ENCODE data around the gene PFKFB2. TPM values are rescaled to one million over a fixed set of nuclear protein-coding genes. Genes with fewer than 3 reads are reported as not detected.

PFKFB2 gene
- total and polyA plus RNA-seq, 2 donors (not counting 1 experiment from before 2014, with no cell fraction given): 6.5 to 18.2 TPM

DNA sequence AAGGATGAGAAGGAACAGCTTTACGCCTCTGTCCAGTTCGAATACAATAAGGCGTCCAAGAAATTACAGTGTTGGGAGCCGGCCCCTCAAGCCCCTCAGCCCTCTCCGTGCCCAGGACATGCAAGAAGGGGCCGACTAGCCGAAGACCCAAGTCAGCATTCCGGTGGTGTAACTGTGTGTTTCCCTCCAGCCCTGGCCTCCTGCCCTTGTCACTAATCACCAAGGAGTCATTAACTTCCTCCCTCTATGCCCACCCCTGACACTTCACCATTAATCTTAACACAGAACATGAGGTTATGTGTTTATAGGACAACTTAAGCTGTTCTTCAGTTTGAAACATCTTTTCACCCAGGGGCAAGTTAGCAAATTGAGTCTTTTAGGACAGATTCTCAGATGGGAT is 19.2 kb downstream of the PFKFB2 start:
- Mint-ChIP-seq H3K9me3 (ENCODE audit: insufficient read depth) (no peaks in the 10 kb centered on the region), H3K4me1 (peaks cover 22% of the 10 kb centered on the region), H3K4me3 (no peak overlapping the region), H3K27me3 (no peaks in the 10 kb centered on the region), H3K27ac (no peak overlapping the region)
- H3K9ac ChIP-seq (ENCODE audit: low read length): no peak overlapping the region
- no peak for TF ChIP-seq EZH2 (IDR thresholded peaks at IDR 0.05; ENCODE audit: borderline replicate concordance, insufficient read depth, low read depth, low read length, poor library complexity, severe bottlenecking)
- TF ChIP-seq, protein P1, sequence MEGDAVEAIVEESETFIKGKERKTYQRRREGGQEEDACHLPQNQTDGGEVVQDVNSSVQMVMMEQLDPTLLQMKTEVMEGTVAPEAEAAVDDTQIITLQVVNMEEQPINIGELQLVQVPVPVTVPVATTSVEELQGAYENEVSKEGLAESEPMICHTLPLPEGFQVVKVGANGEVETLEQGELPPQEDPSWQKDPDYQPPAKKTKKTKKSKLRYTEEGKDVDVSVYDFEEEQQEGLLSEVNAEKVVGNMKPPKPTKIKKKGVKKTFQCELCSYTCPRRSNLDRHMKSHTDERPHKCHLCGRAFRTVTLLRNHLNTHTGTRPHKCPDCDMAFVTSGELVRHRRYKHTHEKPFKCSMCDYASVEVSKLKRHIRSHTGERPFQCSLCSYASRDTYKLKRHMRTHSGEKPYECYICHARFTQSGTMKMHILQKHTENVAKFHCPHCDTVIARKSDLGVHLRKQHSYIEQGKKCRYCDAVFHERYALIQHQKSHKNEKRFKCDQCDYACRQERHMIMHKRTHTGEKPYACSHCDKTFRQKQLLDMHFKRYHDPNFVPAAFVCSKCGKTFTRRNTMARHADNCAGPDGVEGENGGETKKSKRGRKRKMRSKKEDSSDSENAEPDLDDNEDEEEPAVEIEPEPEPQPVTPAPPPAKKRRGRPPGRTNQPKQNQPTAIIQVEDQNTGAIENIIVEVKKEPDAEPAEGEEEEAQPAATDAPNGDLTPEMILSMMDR (IDR thresholded peaks at IDR 0.05): no peak
- ChIA-PET POLR2A (no interaction called here), CTCF (interaction anchor here (1.1 to 4.7 kb wide), 4 partner anchors 12 to 333 kb away, joined by 3 to 23 read pairs (median 12); no protein-coding TSS in a partner anchor)
- H2AFZ ChIP-seq (ENCODE audit: insufficient read depth, low read depth, low read length, poor library complexity, severe bottlenecking): no peak overlapping the region
- peaks cover 3 to 33% of the 10 kb centered on the region in 2 experiments for H3K36me3 ChIP-seq (replicated peaks in 1 of 2; ENCODE audit: control extremely low read depth in 1 of 2, control insufficient read depth in 1 of 2, extremely low read depth in 1 of 2, insufficient read depth in 2 of 2, low read length in 1 of 2)
- peaks cover 20 to 23% of the 10 kb centered on the region in 2 donors for H3K4me1 ChIP-seq (ENCODE audit: control insufficient read depth in 2 of 2, insufficient read depth in 2 of 2, low read length in 2 of 2)
- no peak overlapping the region for H3K4me2 ChIP-seq (replicated peaks; ENCODE audit: low read depth, low read length, poor library complexity, severe bottlenecking)
- DNase-seq (no peak), ATAC-seq (ENCODE audit: low read depth) (no peak)
- H3K9me3 ChIP-seq (ENCODE audit: control extremely low read depth in 1 of 3, control insufficient read depth in 2 of 3, insufficient read depth in 1 of 3, low read length in 2 of 3): peaks cover 0 to 7% (median 0%) of the 10 kb centered on the region in 3 donors
- H3K79me2 ChIP-seq (ENCODE audit: control insufficient read depth, insufficient read depth, low read length): no peaks in the 10 kb centered on the region
- intact Hi-C loops (cut with micrococcal nuclease): no loop called here
- H3K4me3 ChIP-seq (ENCODE audit: control extremely low read depth in 1 of 5, extremely low read depth in 1 of 5, insufficient read depth in 1 of 5, low read depth in 2 of 5, low read length in 4 of 5): no peak overlapping the region
- WGBS (ENCODE audit: insufficient coverage): 53% methylated on average over 8 of the region's 8 CpGs
- no peaks in the 10 kb centered on the region for H4K20me1 ChIP-seq (ENCODE audit: control insufficient read depth, insufficient read depth, low read length, poor library complexity, severe bottlenecking)
- no peak overlapping the region for H3K27ac ChIP-seq (ENCODE audit: low read length in 2 of 2)
- no peaks in the 10 kb centered on the region for H3K27me3 ChIP-seq (replicated peaks in 1 of 4; ENCODE audit: control extremely low read depth in 1 of 4, control insufficient read depth in 3 of 4, insufficient read depth in 4 of 4, low read length in 3 of 4)

DNA sequence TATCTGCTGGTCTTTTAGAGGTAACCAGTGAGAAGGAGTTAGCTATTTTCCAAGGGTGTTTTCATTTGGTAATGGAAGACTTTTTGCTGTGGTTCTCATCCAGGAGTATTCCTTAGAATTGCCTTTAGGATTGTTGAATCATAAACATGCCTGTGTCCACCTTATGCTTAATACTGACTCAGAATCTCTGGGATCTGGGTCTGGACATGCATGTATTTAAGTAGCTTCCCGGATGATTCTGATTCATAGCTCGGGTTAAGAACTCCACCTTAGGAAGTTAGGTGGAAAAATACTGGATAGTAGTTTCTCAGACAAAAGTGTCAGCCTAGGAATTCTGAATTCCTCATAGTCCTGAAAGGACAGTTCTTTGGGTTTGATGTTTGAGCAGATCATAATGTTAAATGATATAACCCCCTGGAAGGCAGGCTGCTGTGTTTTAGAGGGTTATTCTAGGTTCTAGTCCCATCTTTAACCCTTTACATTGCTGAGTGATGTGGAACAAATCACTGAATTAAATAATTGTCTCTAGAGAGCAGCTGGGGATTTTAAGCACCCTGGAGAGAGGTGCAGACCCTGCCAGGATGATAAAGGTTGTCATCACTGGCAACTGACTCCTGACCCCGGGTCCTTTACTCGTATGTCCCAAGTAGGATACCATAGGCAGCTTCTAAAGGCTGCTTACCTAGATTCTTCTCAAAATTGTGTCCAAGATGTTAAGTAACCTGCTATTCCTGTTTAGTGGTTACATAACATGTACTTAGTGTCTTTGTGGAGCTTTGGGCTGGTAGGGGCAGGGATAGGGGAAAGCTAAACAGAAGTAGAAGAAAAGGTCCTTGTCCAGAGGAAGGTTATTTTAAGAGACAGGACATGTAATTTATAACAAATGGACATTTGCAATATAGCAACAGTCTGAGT is 21.1 kb downstream of the PFKFB2 start:
- Histone ChIP-seq H2AFZ (ENCODE audit: insufficient read depth, low read depth, low read length, poor library complexity, severe bottlenecking) (no peak overlapping the region), H3K9me3 (ENCODE audit: control extremely low read depth in 1 of 3, control insufficient read depth in 2 of 3, insufficient read depth in 1 of 3, low read length in 2 of 3) (peaks cover 0 to 7% (median 0%) of the 10 kb centered on the region in 3 donors), H3K27ac (ENCODE audit: low read length in 2 of 2) (no peak overlapping the region), H3K79me2 (ENCODE audit: control insufficient read depth, insufficient read depth, low read length) (no peaks in the 10 kb centered on the region), H4K20me1 (ENCODE audit: control insufficient read depth, insufficient read depth, low read length, poor library complexity, severe bottlenecking) (no peaks in the 10 kb centered on the region), H3K4me1 (ENCODE audit: control insufficient read depth in 2 of 2, insufficient read depth in 2 of 2, low read length in 2 of 2) (peaks cover 20 to 22% of the 10 kb centered on the region in 2 donors), H3K27me3 (replicated peaks in 1 of 4; ENCODE audit: control extremely low read depth in 1 of 4, control insufficient read depth in 3 of 4, insufficient read depth in 4 of 4, low read length in 3 of 4) (no peaks in the 10 kb centered on the region), H3K36me3 (replicated peaks in 1 of 2; ENCODE audit: control extremely low read depth in 1 of 2, control insufficient read depth in 1 of 2, extremely low read depth in 1 of 2, insufficient read depth in 2 of 2, low read length in 1 of 2) (peaks cover 1 to 20% of the 10 kb centered on the region in 2 experiments), H3K4me2 (replicated peaks; ENCODE audit: low read depth, low read length, poor library complexity, severe bottlenecking) (no peak overlapping the region), H3K9ac (ENCODE audit: low read length) (no peak overlapping the region), H3K4me3 (ENCODE audit: control extremely low read depth in 1 of 5, extremely low read depth in 1 of 5, insufficient read depth in 1 of 5, low read depth in 2 of 5, low read length in 4 of 5) (no peak overlapping the region)
- ChIA-PET POLR2A (no interaction called here), CTCF (interaction anchor here (1.4 to 4.7 kb wide), 8 partner anchors 8 to 425 kb away, joined by 3 to 54 read pairs (median 11); partner anchors contain the start of genes PFKFB2 and YOD1)
- intact Hi-C loops (cut with micrococcal nuclease): no loop called here
- Mint-ChIP-seq H3K9me3 (ENCODE audit: insufficient read depth) (no peaks in the 10 kb centered on the region), H3K27me3 (no peaks in the 10 kb centered on the region), H3K4me1 (peaks cover 22% of the 10 kb centered on the region), H3K4me3 (no peak overlapping the region), H3K27ac (no peak overlapping the region)
- no peak for DNase-seq
- WGBS (ENCODE audit: insufficient coverage): no CpG with 5 or more reads among the region's 4 CpGs
- TF ChIP-seq, protein P1 (IDR thresholded peaks at IDR 0.05): no peak
- TF ChIP-seq EZH2 (IDR thresholded peaks at IDR 0.05; ENCODE audit: borderline replicate concordance, insufficient read depth, low read depth, low read length, poor library complexity, severe bottlenecking): no peak
- no peak for ATAC-seq (ENCODE audit: low read depth)

Measured in B cell (primary cell).